HG03064 (cell line): ENCODE data around the gene RGS21.
"Not testable (repeated sequence)": the region's sequence is repeated elsewhere in the genome, so short reads cannot be mapped to it uniquely, and the experiment has no call there.

Source experiments
- ATAC-seq: cut with Tn5 transposase; IDR thresholded peaks from one replicate; pipeline ENCODE4 v1.9.1; 2021; ENCODE audit warnings: low read depth; ENCODE audit not compliant: unreplicated experiment

The RGS21 gene

GRCh38 chr1:192316942-192317450 lies at the start of gene RGS21:
Gene RGS21, plus strand, starts transcription at chr1:192316992. Its CDS starts 26,045 bp downstream, at chr1:192343037.
- ATAC-seq: no peak

DNA sequence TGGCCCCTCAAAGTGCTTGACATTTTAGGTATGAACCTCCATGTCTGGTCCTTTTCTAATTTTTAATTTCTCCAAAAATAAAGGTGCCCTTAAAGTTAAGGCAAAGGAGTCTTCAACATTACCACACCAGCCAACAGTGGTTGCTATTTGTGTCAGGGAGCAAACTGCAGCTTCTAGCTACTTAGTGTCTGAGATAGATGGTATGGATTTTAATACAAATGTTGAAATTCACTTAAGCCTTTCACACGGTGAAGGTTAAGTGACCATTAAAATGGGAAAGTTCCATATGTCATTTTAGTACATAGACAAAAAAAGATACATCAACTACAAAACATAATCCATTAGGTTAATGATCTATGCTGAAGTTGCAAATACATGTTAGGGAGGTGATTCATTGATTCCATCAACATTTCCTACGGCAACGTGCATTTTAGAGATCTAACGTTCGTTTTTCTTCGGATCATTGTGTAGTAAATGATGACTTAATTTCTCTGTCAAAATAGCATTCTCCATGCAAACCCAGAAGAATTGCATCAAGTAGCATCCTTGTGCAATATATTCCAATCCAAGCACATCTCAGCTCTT lies 48.2 kb upstream of the RGS21 start:
- no peak for ATAC-seq

- no peak for ATAC-seq
Observed at GRCh38 chr1:192270398-192270797, 46.4 kb upstream of the RGS21 start.

DNA sequence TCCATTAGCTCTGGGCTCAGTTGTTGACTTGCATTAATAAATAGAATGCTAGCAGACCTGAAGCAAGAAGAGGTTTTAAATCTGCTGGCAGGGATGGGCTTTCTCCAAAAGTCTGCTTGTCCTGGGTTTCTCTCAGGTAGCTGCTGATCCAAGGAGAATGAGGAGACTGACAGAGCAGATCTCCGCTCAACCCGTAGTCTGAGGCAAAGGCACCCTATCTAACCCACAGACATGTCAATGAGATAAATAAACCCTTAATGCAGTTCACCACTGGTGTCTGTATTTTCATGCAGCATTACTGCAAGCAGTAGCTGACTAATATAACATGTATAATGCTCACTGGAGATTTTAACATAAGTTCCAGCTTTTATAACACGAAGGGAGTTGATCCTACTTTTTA lies 44.1 kb upstream of the RGS21 start:
- no peak for ATAC-seq

- ATAC-seq: no peak
Observed at GRCh38 chr1:192274588-192274987, 42.2 kb upstream of the RGS21 start.

DNA sequence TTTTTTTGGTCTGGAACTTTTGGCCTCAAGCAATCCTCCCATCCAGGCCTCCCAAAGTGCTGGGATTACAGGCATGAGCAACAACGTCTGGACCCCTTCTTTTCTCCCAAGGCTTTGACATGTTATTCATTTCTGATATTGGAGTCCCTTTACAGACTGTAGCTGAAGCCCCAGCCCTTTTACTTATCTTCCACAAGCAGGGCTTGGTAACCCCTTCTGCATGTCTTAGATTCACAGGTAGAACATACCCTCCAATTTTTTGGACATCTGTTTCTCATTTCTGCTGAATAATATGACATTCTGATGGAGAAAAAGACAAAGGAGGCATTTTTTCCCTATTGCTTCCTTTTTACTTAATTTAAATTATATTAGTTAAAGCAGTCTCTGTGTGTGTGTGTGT lies 39.2 kb upstream of the RGS21 start:
- ATAC-seq: no peak

DNA sequence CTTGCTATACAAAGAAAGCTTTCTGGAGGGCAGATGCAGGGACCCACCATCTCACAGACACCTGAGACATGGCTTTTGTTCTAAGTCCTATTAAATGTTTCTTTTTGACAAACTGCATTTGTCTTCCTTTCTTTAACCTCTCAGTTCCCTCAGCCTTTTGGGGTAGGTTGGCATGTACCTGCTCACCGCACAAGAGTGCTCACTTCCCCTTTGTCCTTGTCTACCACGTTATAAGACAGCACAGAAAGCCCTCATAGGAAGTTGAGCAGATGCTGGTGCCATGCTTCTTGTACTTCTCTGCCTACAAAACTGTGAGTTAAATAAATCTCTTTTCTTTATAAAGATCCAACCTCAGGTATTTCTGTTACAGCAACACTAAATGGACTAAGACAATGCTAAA lies 31.9 kb upstream of the RGS21 start:
- ATAC-seq: no peak

DNA sequence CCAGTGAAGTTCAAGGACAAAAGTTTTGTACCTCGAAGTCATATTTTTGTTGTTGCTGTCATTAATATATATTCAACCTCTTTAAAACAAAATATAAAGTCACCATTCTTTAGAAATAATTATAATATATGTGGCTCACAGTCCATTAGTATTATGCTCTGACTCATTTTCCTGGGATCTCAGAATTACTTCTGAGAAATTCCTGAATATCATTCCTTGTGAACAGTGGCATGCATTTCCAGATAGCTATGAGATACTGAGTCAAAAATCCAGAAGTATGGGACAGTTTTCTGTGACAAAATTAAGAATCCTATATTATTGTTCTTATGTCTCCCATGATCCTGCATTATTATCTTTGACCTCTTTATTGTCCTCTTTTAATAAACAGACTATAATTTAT lies 13.8 kb upstream of the RGS21 start:
- ATAC-seq: no peak

DNA sequence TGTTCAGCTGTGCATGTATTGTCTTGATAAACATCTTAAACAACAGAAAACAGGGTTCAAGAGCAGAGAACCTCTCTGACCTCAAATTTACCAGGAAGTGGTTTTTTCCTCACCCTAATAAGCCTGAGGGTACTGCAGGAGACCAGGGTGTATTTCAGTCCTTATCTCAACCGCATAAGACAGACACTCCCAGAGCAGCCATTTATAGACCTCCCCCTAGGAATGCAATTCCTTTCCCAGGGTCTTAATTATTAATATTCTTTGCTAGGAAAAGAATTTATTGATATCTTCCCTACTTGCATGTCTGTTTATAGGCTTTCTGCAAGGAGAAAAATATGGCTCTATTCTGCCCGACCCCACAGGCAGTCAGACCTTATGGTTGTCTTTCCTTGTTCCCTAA lies 8.5 kb upstream of the RGS21 start:
- not testable (repeated sequence) for ATAC-seq

- no peak for ATAC-seq
Observed at GRCh38 chr1:192311281-192311680, 5.5 kb upstream of the RGS21 start.

DNA sequence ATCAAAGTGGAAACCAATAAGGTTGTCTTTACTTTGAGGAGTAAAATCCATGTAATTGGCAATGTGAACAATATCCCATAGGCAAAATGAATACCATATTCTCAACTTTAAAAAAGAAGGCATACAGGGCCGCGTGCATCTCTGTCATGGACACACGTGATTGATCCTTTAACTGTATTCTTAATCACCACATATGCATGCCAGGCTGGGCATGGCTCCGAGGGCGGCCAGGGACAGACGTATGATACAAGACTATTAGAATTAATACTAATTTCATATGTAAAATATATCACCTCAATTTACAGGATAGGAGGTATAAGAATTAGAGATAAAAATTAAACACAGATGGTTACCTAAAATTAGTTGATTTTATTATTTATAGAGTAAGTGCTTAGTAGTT lies 11.2 kb downstream of the RGS21 start:
- ATAC-seq: no peak

DNA sequence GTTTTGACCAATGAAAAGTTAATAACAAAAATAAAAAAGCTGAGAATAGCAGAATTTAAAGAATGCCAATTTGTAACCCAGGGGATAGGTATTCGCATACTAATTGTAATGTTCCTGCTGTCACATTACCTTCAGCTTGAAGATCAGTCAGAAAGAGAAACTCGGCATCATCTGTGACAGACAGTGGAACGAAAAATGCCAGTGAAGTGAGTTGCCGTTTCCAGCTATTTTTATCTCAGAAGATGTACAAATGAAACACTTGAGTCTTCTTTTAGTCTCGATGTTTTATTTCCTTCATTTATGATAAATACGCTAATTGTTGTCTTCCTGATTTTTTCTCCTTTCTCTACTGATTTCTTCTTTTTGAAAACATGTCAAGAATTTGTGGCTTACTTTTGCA lies 26.1 kb downstream of the RGS21 start:
- no peak for ATAC-seq

- ATAC-seq: no peak
Observed at GRCh38 chr1:192343344-192343743, 26.6 kb downstream of the RGS21 start.

DNA sequence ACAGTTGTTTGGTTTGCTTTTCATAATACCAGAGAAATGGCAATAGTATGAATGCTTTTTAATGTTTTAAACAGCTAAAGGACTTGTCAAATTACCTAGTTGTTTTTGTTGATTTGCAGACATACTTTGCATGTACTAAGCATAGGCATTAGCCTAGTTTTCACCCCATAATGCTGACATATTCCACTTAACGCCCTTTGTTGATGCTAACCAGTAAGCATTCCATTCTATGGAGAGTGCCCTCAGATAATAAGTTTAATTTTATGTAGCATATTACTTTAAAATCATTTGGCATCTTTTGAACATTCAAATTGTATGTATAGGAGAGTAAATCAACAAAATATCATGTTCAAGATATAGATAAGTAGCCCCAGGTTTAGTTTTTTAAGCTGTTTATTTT lies 32.5 kb downstream of the RGS21 start:
- ATAC-seq: no peak

DNA sequence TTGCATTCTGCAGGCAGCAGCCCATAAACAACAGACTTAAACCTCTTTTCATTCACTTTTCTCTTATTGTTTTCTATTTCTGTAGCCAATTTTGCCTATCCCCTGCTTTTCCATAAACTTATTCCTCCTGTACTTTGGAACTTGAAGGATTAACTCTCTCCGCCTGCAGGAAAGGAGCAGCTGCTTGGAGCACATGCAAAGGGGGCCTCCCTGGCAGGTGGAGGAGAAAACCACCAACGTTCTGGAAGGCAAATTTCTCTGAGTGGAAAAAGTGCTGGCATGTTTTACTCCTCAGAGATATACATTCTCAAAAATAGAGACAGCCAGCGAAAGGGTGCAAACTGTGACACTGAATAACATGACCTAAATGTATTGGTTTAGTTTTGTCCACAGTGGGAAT lies 33.6 kb downstream of the RGS21 start:
- ATAC-seq: no peak

DNA sequence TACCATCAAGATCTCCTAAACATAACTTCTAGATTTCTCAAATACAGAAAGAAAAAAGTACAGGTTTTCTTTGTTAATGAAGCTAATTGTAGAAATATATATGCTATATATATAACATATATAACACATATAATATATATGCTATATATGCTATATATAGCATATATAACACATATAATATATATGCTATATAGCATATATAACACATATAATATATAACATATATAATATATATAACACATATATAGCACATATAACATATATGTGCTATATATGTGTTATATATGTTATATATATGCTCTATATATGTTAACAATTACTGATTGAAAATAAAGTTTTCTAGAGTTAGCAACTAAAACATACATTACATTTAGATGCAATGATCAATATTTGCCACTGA lies 34.8 kb downstream of the RGS21 start:
- no peak for ATAC-seq

DNA sequence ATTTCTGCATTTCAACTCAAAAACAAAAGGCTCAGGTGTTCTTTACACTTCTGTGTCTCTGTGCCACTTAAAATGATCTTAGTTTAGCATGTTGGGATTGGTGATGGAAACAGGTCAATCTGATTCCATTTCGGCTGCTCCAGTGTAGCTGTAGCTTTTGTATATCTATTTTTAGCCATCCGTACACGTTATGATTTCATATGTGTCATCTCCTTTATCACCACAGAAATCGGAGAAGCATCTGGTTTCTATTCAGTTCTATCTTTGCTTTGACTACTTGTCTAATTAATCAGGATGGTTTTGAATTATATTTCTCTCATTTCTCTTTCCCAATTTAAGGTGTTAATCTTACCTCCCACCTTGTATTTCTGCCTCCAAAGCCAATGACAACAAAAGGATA lies 41.1 kb downstream of the RGS21 start:
- no peak for ATAC-seq

GRCh38 chr1:192358402-192358801 lies 41.6 kb downstream of the RGS21 start:
- no peak for ATAC-seq

DNA sequence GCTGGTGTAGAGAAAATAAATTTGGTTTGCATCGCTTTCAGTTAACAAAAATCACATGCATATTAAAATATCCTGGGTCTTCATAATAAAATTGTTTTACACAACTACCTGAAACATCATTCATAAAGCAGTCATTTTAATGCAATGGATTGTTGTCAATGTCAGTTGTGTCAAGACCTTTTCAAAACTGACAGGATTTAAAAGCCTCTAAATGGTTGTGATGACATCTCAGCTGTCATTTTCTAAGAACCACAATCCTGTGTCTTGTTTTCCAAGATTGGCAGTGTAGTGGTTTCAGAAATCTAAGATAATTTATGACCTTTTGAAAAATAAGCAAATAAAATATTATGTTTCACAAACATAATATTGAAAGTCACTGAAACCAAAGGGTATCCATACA lies 42.0 kb downstream of the RGS21 start:
- no peak for ATAC-seq

DNA sequence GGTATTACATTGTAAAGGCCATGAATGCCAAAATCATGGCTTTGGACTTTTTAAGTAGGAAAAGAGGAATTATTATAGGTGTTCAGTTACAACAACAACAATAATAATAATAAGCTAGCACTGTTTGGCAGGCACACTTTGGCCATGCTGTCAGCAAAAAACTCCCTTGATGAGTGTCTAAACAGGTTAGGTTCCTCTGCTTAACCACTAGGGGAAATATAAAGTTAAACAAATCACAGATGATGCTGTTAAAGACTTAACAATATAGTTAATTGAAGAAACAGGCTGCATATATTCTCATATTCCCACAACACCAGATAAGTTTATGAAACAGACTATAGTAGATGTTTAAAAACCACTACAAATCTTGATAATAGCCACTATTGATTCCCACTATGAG lies 46.4 kb downstream of the RGS21 start:
- ATAC-seq: no peak

- ATAC-seq: no peak
Observed at GRCh38 chr1:192367436-192367835, 50.6 kb downstream of the RGS21 start.

DNA sequence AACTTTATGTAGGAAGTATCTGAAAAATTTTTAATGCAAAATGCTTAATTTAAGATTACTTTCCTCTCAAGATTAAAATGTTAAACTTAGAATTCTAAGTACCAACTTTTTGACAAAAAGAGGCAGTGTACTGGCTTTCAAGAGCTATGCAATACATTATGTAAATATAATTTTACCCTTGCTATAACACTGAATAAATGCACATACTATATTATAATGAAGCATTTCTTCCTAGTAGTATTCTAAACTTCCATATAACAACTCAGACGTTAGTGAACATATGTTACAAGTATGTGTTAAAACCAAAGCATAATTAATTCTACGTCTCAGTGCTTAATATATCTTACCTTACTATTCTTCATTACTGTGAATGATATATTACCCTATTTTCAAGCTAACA lies 58.5 kb downstream of the RGS21 start:
- no peak for ATAC-seq

- no peak for ATAC-seq
Observed at GRCh38 chr1:192376374-192376773, 59.6 kb downstream of the RGS21 start.
